ENCODE data around the gene OR2D3.
"Not testable (repeated sequence)": the region's sequence is repeated elsewhere in the genome, so short reads cannot be mapped to it uniquely, and the experiment has no call there.

Gene OR2D3

DNA sequence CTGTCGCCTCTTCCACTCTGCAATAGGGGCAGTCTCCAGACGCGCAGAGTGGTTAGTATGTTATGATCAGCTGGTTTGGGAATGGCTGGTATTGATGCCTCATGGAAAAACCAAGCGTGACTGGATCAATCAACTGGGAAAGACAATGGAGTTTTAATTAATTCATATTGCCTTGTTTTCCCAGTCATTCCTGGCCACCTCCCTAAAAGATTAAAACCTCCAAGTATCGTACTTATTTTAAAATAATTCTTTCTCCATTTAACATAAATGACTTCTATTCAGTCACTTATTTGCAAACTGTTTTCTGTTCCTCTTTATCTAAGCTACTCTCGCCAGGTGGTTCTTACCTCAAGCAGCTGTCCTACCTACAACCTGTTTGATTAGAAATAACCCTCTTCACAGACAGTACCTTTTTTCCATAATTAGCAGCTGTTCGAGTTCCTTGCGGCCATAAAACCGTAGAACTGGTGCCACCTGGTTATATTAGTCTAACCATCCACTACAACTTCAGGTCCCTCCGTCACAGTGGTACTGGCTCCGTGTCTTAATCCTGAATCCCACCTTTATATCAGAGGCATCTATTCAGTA lies 6.3 kb downstream of the OR2D3 start:
- DNase-seq = no peak

GRCh38 chr11:6928916-6929315 lies 8.1 kb downstream of the OR2D3 start:
- no peak for DNase-seq

GRCh38 chr11:6931146-6931713 lies 10.4 kb downstream of the OR2D3 start:
- DNase-seq = no peak

GRCh38 chr11:6932145-6932544 lies 11.3 kb downstream of the OR2D3 start:
- no peak for DNase-seq

DNA sequence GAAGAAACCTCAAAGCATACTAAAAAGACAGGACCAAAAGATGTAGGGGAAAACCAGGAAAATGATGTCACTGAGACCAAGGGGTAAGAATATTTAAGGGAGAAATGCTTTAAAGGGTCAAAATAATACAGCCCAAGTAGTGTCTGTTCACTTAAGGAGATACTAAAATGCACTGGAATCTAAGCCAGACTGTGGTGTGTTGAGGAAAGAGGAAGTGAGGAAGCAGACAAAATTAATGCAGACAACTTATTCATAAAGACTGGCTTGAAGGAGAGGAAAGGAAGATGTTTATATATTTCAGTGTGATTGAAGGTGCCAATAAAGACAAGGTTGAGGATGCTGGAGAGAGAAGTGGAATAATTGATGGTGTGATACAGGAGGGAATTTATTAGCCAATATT lies 21.2 kb downstream of the OR2D3 start:
- no peak for DNase-seq

- DNase-seq = no peak
These were observed 22.3 kb downstream of the OR2D3 start for GRCh38 chr11:6943131-6943530.

DNA sequence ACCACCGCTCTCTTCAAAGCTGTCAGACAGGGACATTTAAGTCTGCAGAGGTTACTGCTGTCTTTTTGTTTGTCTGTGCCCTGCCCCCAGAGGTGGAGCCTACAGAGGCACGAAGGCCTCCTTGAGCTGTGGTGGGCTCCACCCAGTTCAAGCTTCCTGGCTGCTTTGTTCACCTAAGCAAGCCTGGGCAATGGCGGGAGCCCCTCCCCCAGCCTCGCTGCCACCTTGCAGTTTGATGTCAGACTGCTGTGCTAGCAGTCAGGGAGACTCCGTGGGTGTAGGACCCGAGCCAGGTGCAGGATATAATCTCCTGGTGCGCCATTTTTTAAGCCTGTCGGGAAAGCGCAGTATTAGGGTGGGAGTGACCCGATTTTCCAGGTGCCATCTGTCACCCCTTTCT lies 33.4 kb downstream of the OR2D3 start:
- DNase-seq = not testable (repeated sequence)

DNA sequence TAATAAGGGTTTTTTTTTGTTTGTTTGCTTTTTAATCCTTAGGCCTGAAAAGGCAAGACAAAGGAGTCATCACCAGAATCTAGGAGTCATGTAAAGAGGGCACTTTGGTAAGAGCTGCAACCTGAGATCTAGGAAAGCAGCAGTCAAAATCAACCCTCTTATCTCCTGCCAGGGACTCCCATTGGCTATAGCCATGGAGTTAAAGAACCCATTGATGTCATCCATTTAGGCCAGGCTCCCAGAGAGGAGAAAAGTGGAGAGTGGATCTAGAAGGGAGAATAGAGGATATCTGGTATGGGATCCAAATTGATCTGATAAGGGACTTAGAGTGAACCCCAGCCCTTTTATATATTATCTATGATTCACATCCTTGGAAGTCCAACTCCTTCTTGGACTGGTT lies 41.3 kb downstream of the OR2D3 start:
- DNase-seq = no peak

DNA sequence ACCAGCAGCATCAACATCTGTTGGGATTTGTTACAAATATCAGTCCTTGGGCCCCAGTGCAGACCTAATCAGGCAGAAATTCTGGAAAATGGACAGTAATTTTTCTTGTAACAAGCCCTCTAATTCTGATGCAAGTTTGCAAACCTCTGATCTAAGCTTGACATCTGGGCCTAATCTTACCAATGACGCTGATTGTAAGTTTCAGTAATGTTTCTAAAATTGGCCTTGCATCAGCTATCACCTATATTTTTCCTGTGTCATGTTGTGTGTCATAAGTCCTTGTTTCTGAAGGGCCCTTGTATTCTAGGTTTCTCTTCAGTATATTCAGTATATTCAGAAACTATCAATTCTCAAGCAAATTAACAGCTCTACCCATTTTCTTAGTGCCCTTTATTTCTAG lies 41.9 kb downstream of the OR2D3 start:
- no peak for DNase-seq

GRCh38 chr11:6968816-6969215 lies 48.0 kb downstream of the OR2D3 start:
- no peak for DNase-seq

DNA sequence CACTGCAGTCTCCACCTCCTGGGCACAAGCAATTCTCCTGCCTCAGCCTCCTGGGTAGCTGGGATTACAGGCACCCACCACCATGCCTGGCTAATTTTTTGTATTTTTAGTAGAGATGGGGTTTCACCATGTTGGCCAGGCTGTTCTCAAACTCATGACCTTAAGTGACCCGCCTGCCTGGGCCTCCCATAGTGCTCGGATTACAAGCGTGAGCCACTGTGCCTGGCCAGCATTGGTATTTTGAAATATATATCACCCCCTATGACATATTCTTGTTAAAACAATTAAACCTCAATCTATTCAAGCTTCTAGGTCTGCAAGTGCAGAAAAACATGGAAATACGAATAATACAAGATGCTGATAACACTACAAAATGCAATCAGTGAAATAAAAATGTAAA lies 49.1 kb downstream of the OR2D3 start:
- DNase-seq = not testable (repeated sequence)

Measured in hypothalamus (tissue), 51 donors.